GM21786 (cell line): ENCODE results near the gene MARVELD3.

Experiments
- ATAC-seq: cut with Tn5 transposase; IDR thresholded peaks from one replicate; pipeline ENCODE4 v1.9.1; 2021; ENCODE audit not compliant: unreplicated experiment

The MARVELD3 gene

GRCh38 chr16:71622088-71622487 lies 3.9 kb upstream of the MARVELD3 start:
- ATAC-seq: no peak

GRCh38 chr16:71623597-71623996 lies 2.4 kb upstream of the MARVELD3 start:
- ATAC-seq: peak; percentile 52

- ATAC-seq: no peak
These were observed 702 bp upstream of the MARVELD3 start for GRCh38 chr16:71625113-71625850.

- no peak for ATAC-seq
These were observed 852 bp downstream of the MARVELD3 start for GRCh38 chr16:71626858-71627213.

- ATAC-seq: no peak
These were observed 1.8 kb downstream of the MARVELD3 start for GRCh38 chr16:71627731-71628181.

GRCh38 chr16:71628810-71629209 lies 2.8 kb downstream of the MARVELD3 start:
- ATAC-seq: no peak

- no peak for ATAC-seq
These were observed 3.5 kb downstream of the MARVELD3 start for GRCh38 chr16:71629278-71630016.

- no peak for ATAC-seq
These were observed 4.8 kb downstream of the MARVELD3 start for GRCh38 chr16:71630808-71631207.

- ATAC-seq: no peak
These were observed 5.8 kb downstream of the MARVELD3 start for GRCh38 chr16:71631776-71632175.

- no peak for ATAC-seq
These were observed 9.6 kb downstream of the MARVELD3 start for GRCh38 chr16:71635632-71636031.

GRCh38 chr16:71637398-71637797 lies 11.4 kb downstream of the MARVELD3 start:
- ATAC-seq: no peak

GRCh38 chr16:71645450-71645849 lies 19.5 kb downstream of the MARVELD3 start:
- peak; percentile 45 for ATAC-seq

- ATAC-seq: no peak
These were observed 21.4 kb downstream of the MARVELD3 start for GRCh38 chr16:71647391-71647790.

- ATAC-seq: no peak
These were observed 22.2 kb downstream of the MARVELD3 start for GRCh38 chr16:71648162-71648561.

GRCh38 chr16:71648921-71649320 lies 22.9 kb downstream of the MARVELD3 start:
- no peak for ATAC-seq

- ATAC-seq: no peak
These were observed 23.7 kb downstream of the MARVELD3 start for GRCh38 chr16:71649704-71650103.

- ATAC-seq: no peak
These were observed 32.8 kb downstream of the MARVELD3 start for GRCh38 chr16:71658771-71659170.

- no peak for ATAC-seq
These were observed 33.5 kb downstream of the MARVELD3 start for GRCh38 chr16:71659471-71659870.

- ATAC-seq: no peak
These were observed 40.3 kb downstream of the MARVELD3 start for GRCh38 chr16:71666264-71666663.

GRCh38 chr16:71666928-71667707 lies 41.1 kb downstream of the MARVELD3 start:
- no peak for ATAC-seq

GRCh38 chr16:71669926-71670536 lies 44.0 kb downstream of the MARVELD3 start:
- no peak for ATAC-seq
